ENCODE results near the gene FAM124B. TPM values are rescaled to one million over a fixed set of nuclear protein-coding genes. Genes with fewer than 3 reads are reported as not detected.

The FAM124B gene
- total and polyA plus RNA-seq, 3 donors from 2014 or later: 0.37 to 0.80 (median 0.39) TPM

GRCh38 chr2:224408676-224409075, 6.8 kb upstream of the FAM124B start:
- no peak overlapping the region for H3K4me3 ChIP-seq
- no peaks in the 10 kb centered on the region for H3K27me3 ChIP-seq
- 58 to 65% methylated on average over 2 of the region's 2 CpGs for WGBS, 2 donors
- H3K9me3 ChIP-seq: no peaks in the 10 kb centered on the region
- intact Hi-C loops (cut with DNase I; ENCODE audit: low total_unique reads): no loop called here
- TF ChIP-seq POLR2A (IDR thresholded peaks at IDR 0.05) (no peak), CTCF (IDR thresholded peaks at IDR 0.05) (no peak)
- no peaks in the 10 kb centered on the region for H3K4me1 ChIP-seq
- H3K36me3 ChIP-seq (ENCODE audit: low read depth, missing control alignments): no peaks in the 10 kb centered on the region
- no peak overlapping the region for H3K27ac ChIP-seq
- no peak for DNase-seq

GRCh38 chr2:224407241-224407701, 5.4 kb upstream of the FAM124B start:
- 81 to 85% methylated on average over 5 of the region's 5 CpGs for WGBS, 2 donors

GRCh38 chr2:224405841-224406370, 4.0 kb upstream of the FAM124B start:
- TF ChIP-seq POLR2A (IDR thresholded peaks at IDR 0.05) (no peak), CTCF (IDR thresholded peaks at IDR 0.05) (no peak)
- no peak for DNase-seq
- Histone ChIP-seq H3K4me1 (no peaks in the 10 kb centered on the region), H3K9me3 (no peaks in the 10 kb centered on the region), H3K4me3 (no peak overlapping the region), H3K27me3 (no peaks in the 10 kb centered on the region), H3K27ac (no peak overlapping the region), H3K36me3 (ENCODE audit: low read depth, missing control alignments) (no peaks in the 10 kb centered on the region)
- 73 to 94% methylated on average over 4 of the region's 4 CpGs for WGBS, 2 donors
- intact Hi-C loops (cut with DNase I; ENCODE audit: low total_unique reads): no loop called here

More at GRCh38 chr2:224407241-224407701, 5.4 kb upstream of the FAM124B start:
- intact Hi-C loops (cut with DNase I; ENCODE audit: low total_unique reads): no loop called here
- DNase-seq: no peak
- no peak overlapping the region for H3K27ac ChIP-seq
- H3K27me3 ChIP-seq: no peaks in the 10 kb centered on the region
- no peaks in the 10 kb centered on the region for H3K4me1 ChIP-seq
- H3K36me3 ChIP-seq (ENCODE audit: low read depth, missing control alignments): no peaks in the 10 kb centered on the region
- no peak for TF ChIP-seq POLR2A (IDR thresholded peaks at IDR 0.05)
- TF ChIP-seq CTCF (IDR thresholded peaks at IDR 0.05): no peak
- no peaks in the 10 kb centered on the region for H3K9me3 ChIP-seq
- no peak overlapping the region for H3K4me3 ChIP-seq

- DNase-seq: no peak
- intact Hi-C loops (cut with DNase I; ENCODE audit: low total_unique reads): no loop called here
- H3K9me3 ChIP-seq: no peaks in the 10 kb centered on the region
- 81 to 87% methylated on average over 3 of the region's 3 CpGs for WGBS, 2 donors
- H3K27me3 ChIP-seq: no peaks in the 10 kb centered on the region
- TF ChIP-seq POLR2A (IDR thresholded peaks at IDR 0.05) (no peak), CTCF (IDR thresholded peaks at IDR 0.05) (no peak)
- no peak overlapping the region for H3K27ac ChIP-seq
- H3K4me3 ChIP-seq: no peak overlapping the region
- H3K4me1 ChIP-seq: no peaks in the 10 kb centered on the region
- H3K36me3 ChIP-seq (ENCODE audit: low read depth, missing control alignments): no peaks in the 10 kb centered on the region
Measured at GRCh38 chr2:224405412-224405811, 3.5 kb upstream of the FAM124B start.

- Histone ChIP-seq H3K36me3 (ENCODE audit: low read depth, missing control alignments) (no peaks in the 10 kb centered on the region), H3K9me3 (no peaks in the 10 kb centered on the region), H3K4me1 (no peaks in the 10 kb centered on the region), H3K27ac (no peak overlapping the region), H3K4me3 (no peak overlapping the region), H3K27me3 (no peaks in the 10 kb centered on the region)
- DNase-seq: no peak
- intact Hi-C loops (cut with DNase I; ENCODE audit: low total_unique reads): no loop called here
- 78 to 81% methylated on average over 5 of the region's 5 CpGs for WGBS, 2 donors
- no peak for TF ChIP-seq CTCF (IDR thresholded peaks at IDR 0.05)
- TF ChIP-seq POLR2A (IDR thresholded peaks at IDR 0.05): no peak
Measured at GRCh38 chr2:224404796-224405195, 2.9 kb upstream of the FAM124B start.

All from testis (tissue), 3 donors.